CD14-positive monocyte (primary cell): Measurements from ENCODE around the gene GRID1. TPM values are rescaled to one million over a fixed set of nuclear protein-coding genes. Genes with fewer than 3 reads are reported as not detected.

Source experiments
- DNase-seq, 3 donors: peaks; one replicate each; pipeline ENCODE4 v3.0.0-alpha.2; 2011 to 2022
- H2AFZ ChIP-seq: 2 replicates; pipeline ENCODE4 v1.6.0; 2012; ENCODE audit warnings: mild to moderate bottlenecking, low read depth, low read length, inconsistent platforms; ENCODE audit not compliant: insufficient read depth, poor library complexity, severe bottlenecking
- H3K27ac ChIP-seq, 2 donors: 1 replicate in 1 of 2; 2 replicates in 1 of 2; pipeline ENCODE4 v1.5.1; 2012 to 2013; ENCODE audit warnings: low read length in 2 of 2, control low read depth in 1 of 2, inconsistent platforms in 1 of 2, low read depth in 1 of 2, mild to moderate bottlenecking in 1 of 2
- H3K27me3 ChIP-seq, 2 donors: one replicate each; pipeline versions ENCODE4 v1.6.0 to v1.6.1; 2011 to 2013; ENCODE audit warnings: low read length in 2 of 2; ENCODE audit not compliant: control insufficient read depth in 2 of 2, insufficient read depth in 2 of 2
- H3K36me3 ChIP-seq, 2 donors: replicated peaks in 1 of 2; 1 replicate in 1 of 2; 2 replicates in 1 of 2; pipeline versions ENCODE4 v1.5.1 to v1.6.1; 2012 to 2013; ENCODE audit warnings: low read length in 2 of 2, control low read depth in 1 of 2, inconsistent platforms in 1 of 2, mild to moderate bottlenecking in 1 of 2; ENCODE audit not compliant: insufficient read depth in 2 of 2, control insufficient read depth in 1 of 2
- H3K4me1 ChIP-seq, 2 donors: 1 replicate in 1 of 2; 2 replicates in 1 of 2; pipeline versions ENCODE4 v1.5.1 to v1.6.1; 2012 to 2013; ENCODE audit warnings: low read length in 2 of 2, control low read depth in 1 of 2, inconsistent platforms in 1 of 2, mild to moderate bottlenecking in 1 of 2, moderate library complexity in 1 of 2; ENCODE audit not compliant: insufficient read depth in 2 of 2, control insufficient read depth in 1 of 2
- H3K4me2 ChIP-seq: replicated peaks from 2 replicates; pipeline ENCODE3; 2012; ENCODE audit warnings: low read length, moderate library complexity, mild to moderate bottlenecking; ENCODE audit not compliant: poor library complexity, severe bottlenecking; ENCODE audit errors: extremely low read depth
- H3K4me3 ChIP-seq, 3 experiments: fragments of 200-600 bp in 1 of 3; sonication (generic) in 1 of 3; replicated peaks in 1 of 3; 1 replicate in 2 of 3; 2 replicates in 1 of 3; pipeline ENCODE4 v1.5.1; 2011 to 2013; ENCODE audit warnings: low read length in 3 of 3, mild to moderate bottlenecking in 3 of 3, control low read depth in 2 of 3, low read depth in 2 of 3, inconsistent platforms in 1 of 3, moderate library complexity in 1 of 3
- H3K79me2 ChIP-seq: 2 replicates; pipeline ENCODE4 v1.6.0; 2012; ENCODE audit warnings: mild to moderate bottlenecking, control low read depth, inconsistent platforms, low read length, moderate library complexity; ENCODE audit not compliant: insufficient read depth
- H3K9ac ChIP-seq: 2 replicates; pipeline ENCODE4 v1.6.0; 2017; ENCODE audit warnings: low read length, mild to moderate bottlenecking; ENCODE audit not compliant: insufficient read depth, poor library complexity, severe bottlenecking
- H3K9me3 ChIP-seq, 2 donors: replicated peaks in 1 of 2; 1 replicate in 1 of 2; 2 replicates in 1 of 2; pipeline versions ENCODE4 v1.5.1 to v1.6.1; 2012 to 2013; ENCODE audit warnings: low read length in 2 of 2, control low read depth in 1 of 2; ENCODE audit not compliant: control insufficient read depth in 1 of 2, insufficient read depth in 1 of 2
- H4K20me1 ChIP-seq: 2 replicates; pipeline ENCODE4 v1.6.0; 2012; ENCODE audit warnings: mild to moderate bottlenecking, low read length, control low read depth, moderate library complexity; ENCODE audit not compliant: insufficient read depth
- H3K27ac Mint-ChIP-seq, 7 donors: one replicate each; pipeline ENCODE4 v1.8.0; 2020; ENCODE audit warnings: mild to moderate bottlenecking in 7 of 7, mixed read lengths in 7 of 7, moderate library complexity in 6 of 7, inconsistent platforms in 2 of 7
- H3K27me3 Mint-ChIP-seq, 3 donors: one replicate each; pipeline ENCODE4 v1.8.0; 2021 to 2022; ENCODE audit warnings: low read depth in 3 of 3, mild to moderate bottlenecking in 3 of 3, mixed read lengths in 3 of 3, moderate library complexity in 3 of 3, inconsistent platforms in 1 of 3
- H3K36me3 Mint-ChIP-seq, 2 donors: one replicate each; pipeline ENCODE4 v1.8.0; 2020; ENCODE audit warnings: mixed read lengths in 2 of 2, inconsistent platforms in 1 of 2, mild to moderate bottlenecking in 1 of 2
- H3K4me1 Mint-ChIP-seq: one replicate; pipeline ENCODE4 v1.8.0; 2020; ENCODE audit warnings: mild to moderate bottlenecking, mixed read lengths
- H3K4me3 Mint-ChIP-seq, 2 donors: one replicate each; pipeline ENCODE4 v1.8.0; 2020; ENCODE audit warnings: mild to moderate bottlenecking in 2 of 2, mixed read lengths in 2 of 2, moderate library complexity in 1 of 2
- H3K9me3 Mint-ChIP-seq, 7 donors: one replicate each; pipeline ENCODE4 v1.8.0; 2020 to 2022; ENCODE audit warnings: mixed read lengths in 7 of 7, mild to moderate bottlenecking in 6 of 7, moderate library complexity in 6 of 7, inconsistent platforms in 2 of 7
- WGBS: methylation state at CpG from one replicate; pipeline ENCODE4 v1.1.5; 2013; ENCODE audit warnings: missing lambda C conversion rate; ENCODE audit not compliant: insufficient coverage; 5-methylcytosine and 5-hydroxymethylcytosine counted together
- intact Hi-C, 2 donors: fragments of 100-400 bp; cut with micrococcal nuclease; formaldehyde crosslinking; loops; one replicate each; pipeline versions ENCODE4 v1.15.0 to v1.15.1; 2023
- polyA plus RNA-seq, 3 donors: library from polyadenylated mRNA; depleted of rRNA in 1 of 3; unstranded in 2 of 3; stranded (reverse) in 1 of 3; fragments of 300-500 nt in 2 of 3; fragments of >200 nt in 1 of 3; fragmentation: Illumina TruSeq in 2 of 3; gene quantifications; 1 replicate in 2 of 3; 2 replicates in 1 of 3; pipeline ENCODE4 v1.2.3, GENCODE V29; 2012 to 2021
- TF ChIP-seq, protein P1 (sequence below): fragments of 200-600 bp; IDR thresholded peaks from one replicate; pipeline ENCODE4 v1.8.0; 2022; ENCODE audit warnings: antibody characterized with exemption, mild to moderate bottlenecking

The GRID1 gene
- polyA plus RNA-seq, 3 donors, result not detected

DNA sequence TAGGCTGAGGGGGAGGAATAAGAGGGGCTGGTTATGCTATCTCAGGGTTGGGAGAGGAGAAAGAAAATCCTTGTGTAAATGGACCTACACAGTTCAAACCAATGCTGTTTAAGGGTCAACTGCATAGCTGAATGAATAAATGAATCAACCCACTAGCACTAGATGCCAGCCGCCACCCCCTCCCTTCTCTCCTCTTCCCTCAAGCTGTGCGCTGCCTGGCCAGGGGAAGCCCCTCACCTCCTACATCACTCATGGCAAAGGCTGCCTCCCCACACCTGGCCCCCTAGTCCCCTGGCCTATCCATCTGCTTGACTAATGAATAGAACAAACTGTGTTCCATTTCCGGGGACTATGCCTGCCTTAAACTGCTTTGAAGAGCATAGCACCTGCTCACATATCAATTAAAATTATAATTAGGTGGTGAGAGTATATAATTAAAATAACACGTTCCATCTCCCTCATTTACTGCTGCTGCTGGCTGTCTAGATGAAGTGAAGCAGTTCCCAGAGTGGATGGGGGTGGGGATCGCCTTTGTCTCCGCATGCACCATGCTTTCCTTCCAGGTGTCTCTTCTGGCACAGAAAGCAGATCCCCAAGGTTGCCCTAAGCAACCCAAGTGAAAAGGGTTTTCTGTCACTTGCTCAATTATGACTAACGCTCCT is 32.6 kb downstream of the GRID1 start:
- Histone ChIP-seq H3K27ac (no peak overlapping the region), H3K36me3 (no peaks in the 10 kb centered on the region), H3K27me3 (no peaks in the 10 kb centered on the region), H3K4me3 (no peak overlapping the region), H3K9me3 (no peaks in the 10 kb centered on the region), H4K20me1 (no peaks in the 10 kb centered on the region), H3K79me2 (no peaks in the 10 kb centered on the region), H3K9ac (no peak overlapping the region), H3K4me1 (no peaks in the 10 kb centered on the region), H3K4me2 (no peak overlapping the region), H2AFZ (no peak overlapping the region)
- Mint-ChIP-seq H3K27ac (no peak overlapping the region), H3K9me3 (peaks cover 0 to 7% (median 0%) of the 10 kb centered on the region in 7 donors), H3K36me3 (no peaks in the 10 kb centered on the region), H3K4me3 (no peak overlapping the region), H3K27me3 (peaks cover 5 to 13% (median 5%) of the 10 kb centered on the region in 3 donors), H3K4me1 (no peaks in the 10 kb centered on the region)
- no peak for DNase-seq
- 92% methylated on average over 3 of the region's 7 CpGs for WGBS
- intact Hi-C loops, result no loop called here
- TF ChIP-seq, protein P1, sequence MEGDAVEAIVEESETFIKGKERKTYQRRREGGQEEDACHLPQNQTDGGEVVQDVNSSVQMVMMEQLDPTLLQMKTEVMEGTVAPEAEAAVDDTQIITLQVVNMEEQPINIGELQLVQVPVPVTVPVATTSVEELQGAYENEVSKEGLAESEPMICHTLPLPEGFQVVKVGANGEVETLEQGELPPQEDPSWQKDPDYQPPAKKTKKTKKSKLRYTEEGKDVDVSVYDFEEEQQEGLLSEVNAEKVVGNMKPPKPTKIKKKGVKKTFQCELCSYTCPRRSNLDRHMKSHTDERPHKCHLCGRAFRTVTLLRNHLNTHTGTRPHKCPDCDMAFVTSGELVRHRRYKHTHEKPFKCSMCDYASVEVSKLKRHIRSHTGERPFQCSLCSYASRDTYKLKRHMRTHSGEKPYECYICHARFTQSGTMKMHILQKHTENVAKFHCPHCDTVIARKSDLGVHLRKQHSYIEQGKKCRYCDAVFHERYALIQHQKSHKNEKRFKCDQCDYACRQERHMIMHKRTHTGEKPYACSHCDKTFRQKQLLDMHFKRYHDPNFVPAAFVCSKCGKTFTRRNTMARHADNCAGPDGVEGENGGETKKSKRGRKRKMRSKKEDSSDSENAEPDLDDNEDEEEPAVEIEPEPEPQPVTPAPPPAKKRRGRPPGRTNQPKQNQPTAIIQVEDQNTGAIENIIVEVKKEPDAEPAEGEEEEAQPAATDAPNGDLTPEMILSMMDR, result no peak

DNA sequence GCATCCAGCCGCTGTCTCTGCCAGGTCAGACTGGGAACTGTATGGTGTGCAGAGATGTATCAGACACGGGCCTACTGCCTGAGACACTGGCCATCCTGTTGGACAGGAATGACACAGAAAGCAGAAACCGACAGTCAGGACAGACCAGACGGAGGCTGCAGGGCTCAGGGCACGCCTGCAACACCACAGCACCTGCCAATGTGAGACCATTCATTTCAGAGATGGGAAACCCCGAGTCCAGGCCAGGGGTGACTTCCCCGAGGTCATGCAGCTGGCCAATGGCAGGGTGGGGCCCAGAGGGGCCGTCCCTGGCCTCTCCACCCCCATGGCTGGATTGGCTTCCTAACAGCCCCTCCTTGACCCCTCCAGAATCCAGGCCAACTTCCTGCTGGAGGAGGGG is 34.7 kb downstream of the GRID1 start:
- H3K4me1 Mint-ChIP-seq, result no peaks in the 10 kb centered on the region
- no peak overlapping the region for H3K4me3 Mint-ChIP-seq
- 76% methylated on average over 7 of the region's 8 CpGs for WGBS

More for the DNA sequence above, 34.7 kb downstream of the GRID1 start:
- H3K36me3 ChIP-seq, result no peaks in the 10 kb centered on the region
- no peak overlapping the region for H3K27ac ChIP-seq
- no peaks in the 10 kb centered on the region for H3K27me3 ChIP-seq
- no peak for DNase-seq
- no peak overlapping the region for H3K27ac Mint-ChIP-seq
- H3K79me2 ChIP-seq, result no peaks in the 10 kb centered on the region
- H3K27me3 Mint-ChIP-seq, result peaks cover 5 to 13% (median 5%) of the 10 kb centered on the region in 3 donors
- H3K4me2 ChIP-seq, result no peak overlapping the region
- no peaks in the 10 kb centered on the region for H3K9me3 ChIP-seq
- no peak overlapping the region for H3K4me3 ChIP-seq
- TF ChIP-seq, protein P1, result no peak
- no peaks in the 10 kb centered on the region for H3K9me3 Mint-ChIP-seq
- H3K4me1 ChIP-seq, result no peaks in the 10 kb centered on the region
- no peaks in the 10 kb centered on the region for H4K20me1 ChIP-seq
- intact Hi-C loops, result no loop called here
- H3K36me3 Mint-ChIP-seq, result no peaks in the 10 kb centered on the region
- H3K9ac ChIP-seq, result no peak overlapping the region
- no peak overlapping the region for H2AFZ ChIP-seq
